ENCODE results near the gene ALLC.
"Not testable (repeated sequence)": the region's sequence is repeated elsewhere in the genome, so short reads cannot be mapped to it uniquely, and the experiment has no call there.

- not testable (repeated sequence) for TF ChIP-seq POLR2AphosphoS5 (IDR thresholded peaks at IDR 0.05; ENCODE audit: borderline replicate concordance, low read depth, low read length); EZH2 (IDR thresholded peaks at IDR 0.05); FOXP2 (optimal IDR thresholded peaks at IDR 0.05; ENCODE audit: control extremely low read depth, extremely low read length, insufficient read depth)
Measured at GRCh38 chr2:3614743-3615142, 43.3 kb upstream of the ALLC start.

Data from SK-N-MC (cell line).